ENCODE data around the gene SLC22A31. TPM values are rescaled to one million over a fixed set of nuclear protein-coding genes. Genes with fewer than 3 reads are reported as not detected.

The SLC22A31 gene
- total RNA-seq, 1 donor from 2014 or later, result 6.1 TPM

DNA sequence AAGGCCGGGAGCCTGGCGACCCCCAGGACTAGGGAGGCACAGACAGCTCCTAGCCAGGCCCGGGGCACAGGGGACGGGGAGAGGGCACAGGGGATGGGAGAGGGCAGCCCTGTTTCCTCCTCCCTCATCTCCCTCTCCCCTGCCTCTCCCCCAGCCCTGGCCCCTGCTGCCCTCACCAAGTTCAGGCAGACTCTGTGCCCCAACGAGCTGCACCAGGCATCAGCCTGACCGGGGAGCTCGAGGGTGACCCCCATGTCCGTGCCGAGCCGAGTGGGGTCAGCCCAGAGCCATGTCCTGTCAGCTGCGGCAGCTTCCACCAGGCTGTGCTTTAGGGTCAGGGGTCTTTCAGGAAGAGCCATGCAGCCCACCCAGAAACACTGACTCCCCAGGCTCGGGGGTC lies 22.8 kb downstream of the SLC22A31 start:
- no peak for DNase-seq (ENCODE audit: low read depth)
- TF ChIP-seq, protein P1, sequence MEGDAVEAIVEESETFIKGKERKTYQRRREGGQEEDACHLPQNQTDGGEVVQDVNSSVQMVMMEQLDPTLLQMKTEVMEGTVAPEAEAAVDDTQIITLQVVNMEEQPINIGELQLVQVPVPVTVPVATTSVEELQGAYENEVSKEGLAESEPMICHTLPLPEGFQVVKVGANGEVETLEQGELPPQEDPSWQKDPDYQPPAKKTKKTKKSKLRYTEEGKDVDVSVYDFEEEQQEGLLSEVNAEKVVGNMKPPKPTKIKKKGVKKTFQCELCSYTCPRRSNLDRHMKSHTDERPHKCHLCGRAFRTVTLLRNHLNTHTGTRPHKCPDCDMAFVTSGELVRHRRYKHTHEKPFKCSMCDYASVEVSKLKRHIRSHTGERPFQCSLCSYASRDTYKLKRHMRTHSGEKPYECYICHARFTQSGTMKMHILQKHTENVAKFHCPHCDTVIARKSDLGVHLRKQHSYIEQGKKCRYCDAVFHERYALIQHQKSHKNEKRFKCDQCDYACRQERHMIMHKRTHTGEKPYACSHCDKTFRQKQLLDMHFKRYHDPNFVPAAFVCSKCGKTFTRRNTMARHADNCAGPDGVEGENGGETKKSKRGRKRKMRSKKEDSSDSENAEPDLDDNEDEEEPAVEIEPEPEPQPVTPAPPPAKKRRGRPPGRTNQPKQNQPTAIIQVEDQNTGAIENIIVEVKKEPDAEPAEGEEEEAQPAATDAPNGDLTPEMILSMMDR (IDR thresholded peaks at IDR 0.05; ENCODE audit: insufficient read depth, low read length, poor library complexity, severe bottlenecking), result no peak
- Histone ChIP-seq H3K36me3 (ENCODE audit: control insufficient read depth, insufficient read depth, low read length) (no peaks in the 10 kb centered on the region), H3K4me3 (ENCODE audit: low read depth, low read length) (no peak overlapping the region), H3K27me3 (ENCODE audit: control insufficient read depth, insufficient read depth, low read length) (peaks cover 45% of the 10 kb centered on the region)

DNA sequence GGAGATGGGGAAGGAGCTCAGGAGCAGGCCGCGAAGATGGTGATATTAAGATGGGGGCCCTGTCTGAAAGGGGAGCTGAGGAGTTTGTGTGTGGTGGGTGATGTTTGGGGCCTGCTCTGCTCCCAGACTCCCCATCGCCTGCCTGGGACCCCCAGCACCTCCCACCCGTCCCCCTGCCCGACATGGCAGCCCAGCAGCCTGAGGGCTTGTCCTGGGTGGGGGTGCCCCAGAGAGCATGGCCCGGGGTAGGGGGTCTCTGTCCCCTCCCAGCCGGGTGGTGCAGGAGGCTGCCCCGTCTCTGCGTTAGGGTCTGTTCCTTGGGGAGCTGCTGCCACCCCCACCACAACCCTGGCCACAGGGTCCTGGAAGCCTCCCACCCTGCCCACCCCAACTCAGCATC lies 23.6 kb downstream of the SLC22A31 start:
- Histone ChIP-seq H3K36me3 (ENCODE audit: control insufficient read depth, insufficient read depth, low read length) (no peaks in the 10 kb centered on the region), H3K4me3 (ENCODE audit: low read depth, low read length) (no peak overlapping the region), H3K27me3 (ENCODE audit: control insufficient read depth, insufficient read depth, low read length) (peaks cover 53% of the 10 kb centered on the region)
- DNase-seq (ENCODE audit: low read depth), result no peak
- TF ChIP-seq, protein P1 (IDR thresholded peaks at IDR 0.05; ENCODE audit: insufficient read depth, low read length, poor library complexity, severe bottlenecking), result no peak

DNA sequence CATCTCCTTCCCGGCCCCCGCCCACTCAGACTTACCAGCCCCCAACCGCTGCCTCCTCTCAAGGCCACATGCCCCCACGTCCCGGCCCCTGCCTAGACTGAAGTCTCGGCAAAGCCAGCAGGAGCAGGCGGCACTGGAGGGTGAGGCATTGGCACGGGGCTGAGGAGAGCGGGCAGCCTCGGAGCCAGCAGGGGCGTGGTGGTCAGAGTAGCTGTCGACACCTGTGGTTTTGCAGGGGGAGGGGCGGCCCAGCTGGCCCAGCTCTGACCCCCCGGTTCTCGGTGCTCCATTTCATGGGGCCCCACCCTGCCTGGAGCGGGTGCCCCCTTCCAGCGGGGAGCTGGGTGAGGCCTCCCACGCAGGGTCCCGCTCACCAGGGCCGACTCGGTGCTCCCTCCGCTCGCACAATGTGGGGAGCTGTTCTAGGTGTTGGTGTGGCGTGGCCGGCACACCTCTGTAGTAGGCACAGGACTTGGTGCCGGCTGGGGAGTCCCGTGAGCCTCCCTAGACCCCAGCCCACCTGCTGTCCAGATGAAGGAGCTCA lies 24.1 kb downstream of the SLC22A31 start:
- TF ChIP-seq, protein P1 (IDR thresholded peaks at IDR 0.05; ENCODE audit: insufficient read depth, low read length, poor library complexity, severe bottlenecking), result no peak
- peaks cover 57% of the 10 kb centered on the region for H3K27me3 ChIP-seq (ENCODE audit: control insufficient read depth, insufficient read depth, low read length)
- no peak for DNase-seq (ENCODE audit: low read depth)
- H3K4me3 ChIP-seq (ENCODE audit: low read depth, low read length), result no peak overlapping the region
- H3K36me3 ChIP-seq (ENCODE audit: control insufficient read depth, insufficient read depth, low read length), result no peaks in the 10 kb centered on the region

DNA sequence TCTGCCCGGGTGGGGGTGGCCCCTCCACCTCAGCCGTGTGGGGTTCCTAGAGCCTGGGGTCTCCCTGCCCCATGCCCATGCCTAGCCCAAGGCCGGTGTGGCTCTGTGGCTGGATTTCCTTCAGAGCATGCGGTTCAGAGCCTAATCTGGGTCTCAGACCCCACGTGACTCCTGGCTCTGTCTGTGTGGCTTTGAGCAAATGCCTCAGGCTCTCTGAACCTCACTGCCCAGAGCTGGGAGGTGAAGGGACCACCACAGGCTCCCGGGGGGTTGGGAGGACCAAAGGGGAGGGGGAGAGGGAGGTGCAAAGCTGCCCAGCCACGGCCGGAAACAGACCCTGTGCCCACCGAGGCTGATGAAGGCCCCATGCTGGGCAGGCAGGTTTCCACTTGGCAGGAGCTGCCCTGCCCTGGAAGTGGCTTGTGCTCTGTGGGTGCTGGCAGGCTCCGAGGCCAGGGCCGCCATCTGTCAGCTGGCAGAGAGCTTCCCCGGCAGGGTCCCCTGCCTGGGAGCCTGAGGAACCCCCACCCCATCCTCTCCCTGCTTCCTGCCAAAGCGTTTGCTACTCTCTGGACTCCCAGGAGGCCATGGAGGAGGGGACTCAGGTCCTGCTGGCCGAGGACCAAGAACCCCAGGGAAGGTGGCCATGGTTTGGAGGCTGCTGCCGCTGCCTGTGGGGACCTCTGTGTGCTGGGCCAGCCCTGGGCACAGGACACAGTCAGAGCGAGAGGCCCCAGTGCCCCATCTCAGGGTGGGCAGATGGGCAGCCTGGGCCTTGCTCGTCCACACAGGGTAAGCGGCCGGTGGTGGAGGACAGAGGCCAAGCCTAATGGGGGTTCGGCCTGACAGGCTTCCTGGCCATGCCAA lies 24.8 kb downstream of the SLC22A31 start:
- Histone ChIP-seq H3K4me3 (ENCODE audit: low read depth, low read length) (no peak overlapping the region), H3K27me3 (ENCODE audit: control insufficient read depth, insufficient read depth, low read length) (peaks cover 64% of the 10 kb centered on the region), H3K36me3 (ENCODE audit: control insufficient read depth, insufficient read depth, low read length) (no peaks in the 10 kb centered on the region)
- DNase-seq (ENCODE audit: low read depth), result no peak
- TF ChIP-seq, protein P1 (IDR thresholded peaks at IDR 0.05; ENCODE audit: insufficient read depth, low read length, poor library complexity, severe bottlenecking), result no peak

DNA sequence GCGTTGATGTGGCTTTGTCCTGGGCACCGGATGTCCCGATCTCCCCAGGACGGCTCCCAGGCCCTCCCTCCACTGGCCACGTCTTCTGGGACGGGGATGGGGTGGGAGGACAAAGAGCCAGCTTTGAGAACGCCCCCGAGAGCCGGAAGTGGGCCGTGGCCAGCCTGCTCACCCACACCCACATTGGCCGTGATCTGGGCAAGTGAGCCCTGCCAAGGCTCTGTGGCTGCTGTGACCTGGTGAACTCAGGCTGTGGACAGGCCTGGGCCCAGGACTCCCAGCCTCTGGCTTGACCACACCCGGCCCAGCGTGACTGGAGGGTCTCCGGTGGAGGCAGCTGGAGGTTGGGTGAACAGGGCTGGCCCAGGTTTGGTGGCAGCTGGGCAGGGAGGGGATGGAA lies 25.5 kb downstream of the SLC22A31 start:
- Histone ChIP-seq H3K36me3 (ENCODE audit: control insufficient read depth, insufficient read depth, low read length) (no peaks in the 10 kb centered on the region), H3K27me3 (ENCODE audit: control insufficient read depth, insufficient read depth, low read length) (peaks cover 70% of the 10 kb centered on the region), H3K4me3 (ENCODE audit: low read depth, low read length) (no peak overlapping the region)
- DNase-seq (ENCODE audit: low read depth), result no peak
- TF ChIP-seq, protein P1 (IDR thresholded peaks at IDR 0.05; ENCODE audit: insufficient read depth, low read length, poor library complexity, severe bottlenecking), result no peak
